A673 (cell line): ENCODE measurements around the gene GRAMD1B. TPM values are rescaled to one million over a fixed set of nuclear protein-coding genes. Genes with fewer than 3 reads are reported as not detected.

Experiments used
- BruUV-seq: library from RNA; stranded (reverse); fragments of 400-500 nt; replicated peaks from 2 replicates; lab custom pipeline; 2021; lab: Mats Ljungman, UMichigan
- CTCF ChIA-PET: fragments of 300-600 bp; sonication (Branson Sonifier 250); formaldehyde crosslinking; loops from one replicate; lab custom pipeline; 2022; ENCODE audit warnings: antibody characterized with exemption; lab: Charles Lee
- POLR2A ChIA-PET: fragments of 300-600 bp; sonication (Branson Sonifier 250); formaldehyde crosslinking; loops from one replicate; lab custom pipeline; 2022; ENCODE audit warnings: antibody characterized with exemption; ENCODE audit not compliant: low non-redundant PET; lab: Charles Lee
- DNase-seq: peaks from one replicate; pipeline ENCODE4 v3.0.0-alpha.2; 2015; ENCODE audit warnings: low spot score
- H3K27ac ChIP-seq: fragments of 200-600 bp; sonication (generic); 2 replicates; pipeline ENCODE4 v1.5.1; 2016; ENCODE audit warnings: mixed run types, low read depth, mild to moderate bottlenecking, mixed read lengths, antibody characterized with exemption, low read length; ENCODE audit not compliant: poor library complexity, severe bottlenecking
- H3K27me3 ChIP-seq: fragments of 200-600 bp; sonication (generic); replicated peaks from 2 replicates; pipeline ENCODE4 v1.6.1; 2017; ENCODE audit warnings: mixed run types, low read depth, mild to moderate bottlenecking, mixed read lengths, antibody characterized with exemption, low read length; ENCODE audit not compliant: insufficient read depth, poor library complexity
- H3K36me3 ChIP-seq: fragments of 200-600 bp; sonication (generic); 2 replicates; pipeline ENCODE4 v1.6.1; 2016; ENCODE audit warnings: mixed run types, mild to moderate bottlenecking, mixed read lengths, antibody characterized with exemption, low read length; ENCODE audit not compliant: insufficient read depth, poor library complexity, severe bottlenecking
- H3K4me1 ChIP-seq: fragments of 200-600 bp; sonication (generic); 2 replicates; pipeline ENCODE4 v1.6.1; 2017; ENCODE audit warnings: mixed run types, mild to moderate bottlenecking, mixed read lengths, antibody characterized with exemption, low read length; ENCODE audit not compliant: insufficient read depth, poor library complexity, severe bottlenecking
- H3K4me3 ChIP-seq: fragments of 200-600 bp; sonication (generic); 2 replicates; pipeline ENCODE4 v1.5.1; 2016; ENCODE audit warnings: low read depth, mixed run types, mild to moderate bottlenecking, mixed read lengths, low read length; ENCODE audit not compliant: poor library complexity, severe bottlenecking
- H3K9me3 ChIP-seq: fragments of 200-600 bp; sonication (generic); 2 replicates; pipeline ENCODE4 v1.6.1; 2016; ENCODE audit warnings: mixed run types, low read depth, mild to moderate bottlenecking, mixed read lengths, antibody characterized with exemption, low read length; ENCODE audit not compliant: poor library complexity, severe bottlenecking
- EZH2 ChIP-seq: fragments of 200-600 bp; sonication (generic); IDR thresholded peaks from 2 replicates; pipeline ENCODE4 v1.6.1; 2017; ENCODE audit warnings: borderline replicate concordance, low read depth, mild to moderate bottlenecking, mixed read lengths, antibody characterized with exemption, low read length; ENCODE audit not compliant: poor library complexity, severe bottlenecking
- intact Hi-C: fragments of 100-400 bp; cut with micrococcal nuclease; formaldehyde crosslinking; loops from one replicate; pipeline ENCODE4 v1.10.0; 2022; ENCODE audit not compliant: unreplicated experiment
- total RNA-seq: library from RNA; stranded (reverse); gene quantifications from 2 replicates; pipeline ENCODE4 v1.2.3, GENCODE V29; 2021
- TF ChIP-seq, protein P1 (sequence below): fragments of 300-800, 200-600 bp; sonication (generic); conservative IDR thresholded peaks from 2 replicates; pipeline ENCODE4 v1.5.1; 2017; ENCODE audit warnings: low read depth, mild to moderate bottlenecking, antibody characterized with exemption, low read length, moderate library complexity, mixed read lengths

Gene GRAMD1B
- total RNA-seq, 1 experiment from 2014 or later, result 13.0 TPM

DNA sequence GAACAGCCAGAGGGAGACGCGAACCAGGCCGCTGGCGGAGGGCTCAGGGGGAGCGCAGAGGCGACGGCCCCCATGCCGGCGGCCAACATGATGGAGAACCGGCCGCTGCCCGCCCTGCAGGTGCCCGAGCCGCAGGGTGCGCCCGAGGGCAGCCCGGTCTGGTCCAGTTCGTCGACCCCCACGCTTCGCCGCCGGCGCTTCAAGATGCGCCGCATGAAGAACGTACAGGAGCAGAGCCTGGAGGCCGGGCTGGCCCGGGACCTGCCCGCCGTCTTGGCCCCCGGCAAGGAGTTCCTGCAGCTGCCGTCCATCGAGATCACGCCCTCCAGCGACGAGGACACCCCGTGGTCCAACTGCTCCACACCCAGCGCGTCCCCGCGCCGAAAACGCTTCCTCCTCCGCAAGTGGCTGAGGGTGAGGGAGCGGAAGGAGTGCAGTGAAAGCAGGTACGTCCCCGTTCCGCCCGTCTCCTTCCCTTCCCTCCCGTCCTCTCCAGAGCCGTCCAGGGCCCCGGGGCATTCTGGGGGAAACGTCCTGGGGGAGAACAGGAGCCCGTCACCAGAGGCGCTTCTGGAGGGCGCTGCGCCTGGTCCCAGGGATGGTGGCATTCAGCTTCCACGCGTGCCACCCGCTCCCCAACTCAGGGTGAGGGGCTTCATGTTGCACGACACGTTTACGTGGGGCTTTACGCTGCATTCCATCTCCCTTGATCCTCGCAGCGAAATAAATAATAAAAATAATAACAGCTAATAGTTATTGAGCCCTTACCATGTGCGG is 840 bp downstream of the GRAMD1B start:
- H3K9me3 ChIP-seq, result no peaks in the 10 kb centered on the region
- peak overlapping the region; percentile 78 for H3K27ac ChIP-seq
- TF ChIP-seq, protein P1, sequence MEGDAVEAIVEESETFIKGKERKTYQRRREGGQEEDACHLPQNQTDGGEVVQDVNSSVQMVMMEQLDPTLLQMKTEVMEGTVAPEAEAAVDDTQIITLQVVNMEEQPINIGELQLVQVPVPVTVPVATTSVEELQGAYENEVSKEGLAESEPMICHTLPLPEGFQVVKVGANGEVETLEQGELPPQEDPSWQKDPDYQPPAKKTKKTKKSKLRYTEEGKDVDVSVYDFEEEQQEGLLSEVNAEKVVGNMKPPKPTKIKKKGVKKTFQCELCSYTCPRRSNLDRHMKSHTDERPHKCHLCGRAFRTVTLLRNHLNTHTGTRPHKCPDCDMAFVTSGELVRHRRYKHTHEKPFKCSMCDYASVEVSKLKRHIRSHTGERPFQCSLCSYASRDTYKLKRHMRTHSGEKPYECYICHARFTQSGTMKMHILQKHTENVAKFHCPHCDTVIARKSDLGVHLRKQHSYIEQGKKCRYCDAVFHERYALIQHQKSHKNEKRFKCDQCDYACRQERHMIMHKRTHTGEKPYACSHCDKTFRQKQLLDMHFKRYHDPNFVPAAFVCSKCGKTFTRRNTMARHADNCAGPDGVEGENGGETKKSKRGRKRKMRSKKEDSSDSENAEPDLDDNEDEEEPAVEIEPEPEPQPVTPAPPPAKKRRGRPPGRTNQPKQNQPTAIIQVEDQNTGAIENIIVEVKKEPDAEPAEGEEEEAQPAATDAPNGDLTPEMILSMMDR, result peak; percentile 13; the same call in 1 of the 2 replicates
- no peak for TF ChIP-seq EZH2
- no peaks in the 10 kb centered on the region for H3K27me3 ChIP-seq
- intact Hi-C loops, result no loop called here
- peaks cover 27% of the 10 kb centered on the region for H3K4me1 ChIP-seq
- CTCF ChIA-PET, result interaction anchor here (0.6 kb wide), 1 partner anchor 33 kb away, joined by 3 read pairs; no protein-coding TSS in a partner anchor
- no peaks in the 10 kb centered on the region for H3K36me3 ChIP-seq
- peak overlapping the region; percentile 77 for H3K4me3 ChIP-seq
- DNase-seq, result peak; percentile 81
- BruUV-seq, result no TSS peak
- POLR2A ChIA-PET, result no interaction called here

DNA sequence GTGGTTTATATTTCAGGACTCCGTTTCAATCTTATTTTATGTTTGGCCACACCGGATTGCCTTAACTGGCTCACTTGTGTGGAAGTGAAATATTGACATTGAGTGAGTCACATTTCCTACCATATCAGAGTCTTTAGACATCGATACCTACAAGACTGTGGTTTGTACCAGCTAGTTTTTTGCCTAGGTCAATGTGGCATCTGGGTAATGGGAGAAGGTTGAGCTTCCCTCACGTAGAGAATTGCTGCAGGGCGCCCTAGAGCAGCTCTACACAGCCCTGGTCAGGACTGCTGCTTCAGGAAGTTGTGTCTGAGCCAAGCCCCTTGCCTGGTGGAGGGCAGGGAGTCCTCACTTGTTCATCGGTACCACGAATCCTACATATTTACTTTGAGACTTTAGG is 1.6 kb downstream of the GRAMD1B start:
- TF ChIP-seq, protein P1, result no peak
- no peak for TF ChIP-seq EZH2
- POLR2A ChIA-PET, result no interaction called here
- Histone ChIP-seq H3K9me3 (no peaks in the 10 kb centered on the region), H3K36me3 (no peaks in the 10 kb centered on the region), H3K4me3 (peak overlapping the region; percentile 77), H3K27ac (no peak overlapping the region), H3K4me1 (peaks cover 27% of the 10 kb centered on the region), H3K27me3 (no peaks in the 10 kb centered on the region)
- CTCF ChIA-PET, result no interaction called here
- intact Hi-C loops, result no loop called here
- BruUV-seq, result TSS peak; percentile 23
- DNase-seq, result no peak

DNA sequence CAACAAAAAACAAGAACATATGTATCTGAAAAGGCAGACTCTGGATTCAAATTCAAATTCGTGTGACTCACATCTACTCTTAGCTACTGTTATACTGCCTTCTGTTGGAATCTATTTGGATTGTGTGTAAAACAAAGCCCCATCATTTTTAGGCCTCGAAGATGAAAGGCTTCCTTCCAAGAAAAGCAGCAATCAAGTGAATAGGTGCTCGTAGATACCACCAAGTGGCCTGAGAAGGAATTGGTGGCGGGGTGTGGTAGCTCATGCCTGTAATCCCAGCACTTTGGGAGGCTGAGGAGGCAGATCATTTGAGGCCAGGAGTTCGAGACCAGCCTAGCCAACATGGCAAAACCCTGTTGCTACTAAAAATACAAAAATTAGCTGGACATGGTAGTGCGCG is 4.2 kb downstream of the GRAMD1B start:
- H3K27ac ChIP-seq, result no peak overlapping the region
- CTCF ChIA-PET, result interaction anchor here (0.7 to 1.4 kb wide), 3 partner anchors 26 to 183 kb away, joined by 3 to 9 read pairs (median 4); no protein-coding TSS in a partner anchor

More for the DNA sequence above, 4.2 kb downstream of the GRAMD1B start:
- Histone ChIP-seq H3K4me1 (peaks cover 32% of the 10 kb centered on the region), H3K27me3 (no peaks in the 10 kb centered on the region), H3K4me3 (no peak overlapping the region), H3K9me3 (no peaks in the 10 kb centered on the region), H3K36me3 (no peaks in the 10 kb centered on the region)
- intact Hi-C loops, result no loop called here
- peak; percentile 78 for DNase-seq
- POLR2A ChIA-PET, result interaction anchor here (0.6 kb wide), 1 partner anchor 151 kb away, joined by 4 read pairs; no protein-coding TSS in a partner anchor
- BruUV-seq, result no TSS peak
- TF ChIP-seq EZH2, result no peak
- TF ChIP-seq, protein P1, result peak; percentile 53
